AML-193 (cell line): ENCODE results near the gene GDF15.
"Not testable (repeated sequence)": the region's sequence is repeated elsewhere in the genome, so short reads cannot be mapped to it uniquely, and the experiment has no call there.

ENCODE experiments used
- DNase-seq, 2 experiments: peaks; one replicate each; lab custom pipeline; 2025; lab: John Stamatoyannopoulos, UW

Gene GDF15

GRCh38 chr19:18364277-18364825 lies 21.6 kb upstream of the GDF15 start:
- DNase-seq = not testable (repeated sequence)

GRCh38 chr19:18364826-18365528 lies 21.0 kb upstream of the GDF15 start:
- peak; percentile 19 to 26 for DNase-seq

GRCh38 chr19:18366021-18366435 lies 19.9 kb upstream of the GDF15 start:
- no peak for DNase-seq

GRCh38 chr19:18368504-18369222 lies 17.3 kb upstream of the GDF15 start:
- no peak for DNase-seq

- no peak for DNase-seq
Observed at GRCh38 chr19:18373407-18373891, 12.5 kb upstream of the GDF15 start.

GRCh38 chr19:18373892-18374629 lies 11.9 kb upstream of the GDF15 start:
- DNase-seq = peak; percentile 85 to 86

- DNase-seq = no peak
Observed at GRCh38 chr19:18377026-18377425, 8.9 kb upstream of the GDF15 start.

- DNase-seq = no peak
Observed at GRCh38 chr19:18379803-18380747, 5.9 kb upstream of the GDF15 start.

GRCh38 chr19:18380843-18381242 lies 5.1 kb upstream of the GDF15 start:
- DNase-seq = no peak

- not testable (repeated sequence) for DNase-seq
Observed at GRCh38 chr19:18383622-18384021, 2.3 kb upstream of the GDF15 start.

- DNase-seq = no peak
Observed at GRCh38 chr19:18384775-18385174, 1.2 kb upstream of the GDF15 start.

- DNase-seq = no peak
Observed at GRCh38 chr19:18385359-18385674, 641 bp upstream of the GDF15 start.

GRCh38 chr19:18386543-18387271 lies 749 bp downstream of the GDF15 start:
- no peak for DNase-seq

- DNase-seq = peak; percentile 65 to 72
Observed at GRCh38 chr19:18388100-18388959, 2.4 kb downstream of the GDF15 start.

- no peak for DNase-seq
Observed at GRCh38 chr19:18388960-18389725, 3.2 kb downstream of the GDF15 start.

GRCh38 chr19:18389726-18390064 lies 3.7 kb downstream of the GDF15 start:
- no peak for DNase-seq

- DNase-seq = no peak
Observed at GRCh38 chr19:18390065-18390907, 4.3 kb downstream of the GDF15 start.

GRCh38 chr19:18391509-18392075 lies 5.6 kb downstream of the GDF15 start:
- DNase-seq = no peak
